Coronary artery (tissue), 2 donors: Measurements from ENCODE around the gene BTBD16.

Experiments used
- DNase-seq: peaks from one replicate; pipeline ENCODE4 v3.0.0-alpha.2; 2017; ENCODE audit warnings: low spot score
- H3K27ac ChIP-seq, 2 donors: fragments of 200-600 bp; sonication (generic); one replicate each; pipeline ENCODE4 v1.5.1; 2016 to 2019
- H3K4me3 ChIP-seq: fragments of 200-600 bp; sonication (generic); 2 replicates; pipeline ENCODE4 v1.5.1; 2016; ENCODE audit warnings: mild to moderate bottlenecking, moderate library complexity
- TF ChIP-seq, protein P1 (sequence below): fragments of 200-600 bp; sonication (generic); IDR thresholded peaks from one replicate; pipeline ENCODE4 v1.5.1; 2019; ENCODE audit warnings: antibody characterized with exemption

Gene BTBD16

DNA sequence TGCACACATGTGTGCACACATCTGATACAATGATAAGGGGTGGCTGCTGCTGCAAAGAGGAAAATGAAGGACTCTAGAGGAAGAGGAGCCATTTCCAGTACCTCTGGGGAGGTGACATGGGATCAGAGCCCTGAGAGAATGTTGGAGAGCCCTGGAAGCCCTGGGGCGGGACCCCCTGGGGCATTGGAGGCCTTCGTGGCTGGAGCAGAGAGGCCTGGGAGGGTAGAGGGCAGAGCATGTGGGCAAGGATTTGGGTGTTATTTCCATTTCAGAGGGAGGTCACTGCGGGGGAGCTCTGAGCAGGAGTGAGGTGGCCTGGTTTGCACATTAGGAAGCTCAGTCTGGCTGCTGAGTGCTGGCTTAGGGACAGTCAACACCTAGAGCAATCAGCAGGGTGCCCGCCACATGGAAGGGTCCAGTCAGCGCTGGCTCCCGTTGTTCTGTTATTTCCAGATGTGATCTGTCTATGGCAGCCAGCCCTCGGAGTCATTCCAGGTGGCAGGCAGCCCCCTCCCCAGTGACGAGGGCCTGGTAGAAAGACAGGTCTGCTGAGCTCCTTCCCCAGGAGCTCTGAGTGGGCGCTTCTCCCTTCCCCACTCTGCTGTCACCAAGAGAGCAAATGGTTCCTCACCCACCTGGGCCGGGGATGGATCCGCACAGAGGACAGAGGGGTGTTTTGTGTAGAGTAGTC, 24.1 kb upstream of the BTBD16 start:
- DNase-seq: no peak
- TF ChIP-seq, protein P1, sequence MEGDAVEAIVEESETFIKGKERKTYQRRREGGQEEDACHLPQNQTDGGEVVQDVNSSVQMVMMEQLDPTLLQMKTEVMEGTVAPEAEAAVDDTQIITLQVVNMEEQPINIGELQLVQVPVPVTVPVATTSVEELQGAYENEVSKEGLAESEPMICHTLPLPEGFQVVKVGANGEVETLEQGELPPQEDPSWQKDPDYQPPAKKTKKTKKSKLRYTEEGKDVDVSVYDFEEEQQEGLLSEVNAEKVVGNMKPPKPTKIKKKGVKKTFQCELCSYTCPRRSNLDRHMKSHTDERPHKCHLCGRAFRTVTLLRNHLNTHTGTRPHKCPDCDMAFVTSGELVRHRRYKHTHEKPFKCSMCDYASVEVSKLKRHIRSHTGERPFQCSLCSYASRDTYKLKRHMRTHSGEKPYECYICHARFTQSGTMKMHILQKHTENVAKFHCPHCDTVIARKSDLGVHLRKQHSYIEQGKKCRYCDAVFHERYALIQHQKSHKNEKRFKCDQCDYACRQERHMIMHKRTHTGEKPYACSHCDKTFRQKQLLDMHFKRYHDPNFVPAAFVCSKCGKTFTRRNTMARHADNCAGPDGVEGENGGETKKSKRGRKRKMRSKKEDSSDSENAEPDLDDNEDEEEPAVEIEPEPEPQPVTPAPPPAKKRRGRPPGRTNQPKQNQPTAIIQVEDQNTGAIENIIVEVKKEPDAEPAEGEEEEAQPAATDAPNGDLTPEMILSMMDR: no peak
- H3K4me3 ChIP-seq: no peak overlapping the region
- H3K27ac ChIP-seq: no peak overlapping the region

DNA sequence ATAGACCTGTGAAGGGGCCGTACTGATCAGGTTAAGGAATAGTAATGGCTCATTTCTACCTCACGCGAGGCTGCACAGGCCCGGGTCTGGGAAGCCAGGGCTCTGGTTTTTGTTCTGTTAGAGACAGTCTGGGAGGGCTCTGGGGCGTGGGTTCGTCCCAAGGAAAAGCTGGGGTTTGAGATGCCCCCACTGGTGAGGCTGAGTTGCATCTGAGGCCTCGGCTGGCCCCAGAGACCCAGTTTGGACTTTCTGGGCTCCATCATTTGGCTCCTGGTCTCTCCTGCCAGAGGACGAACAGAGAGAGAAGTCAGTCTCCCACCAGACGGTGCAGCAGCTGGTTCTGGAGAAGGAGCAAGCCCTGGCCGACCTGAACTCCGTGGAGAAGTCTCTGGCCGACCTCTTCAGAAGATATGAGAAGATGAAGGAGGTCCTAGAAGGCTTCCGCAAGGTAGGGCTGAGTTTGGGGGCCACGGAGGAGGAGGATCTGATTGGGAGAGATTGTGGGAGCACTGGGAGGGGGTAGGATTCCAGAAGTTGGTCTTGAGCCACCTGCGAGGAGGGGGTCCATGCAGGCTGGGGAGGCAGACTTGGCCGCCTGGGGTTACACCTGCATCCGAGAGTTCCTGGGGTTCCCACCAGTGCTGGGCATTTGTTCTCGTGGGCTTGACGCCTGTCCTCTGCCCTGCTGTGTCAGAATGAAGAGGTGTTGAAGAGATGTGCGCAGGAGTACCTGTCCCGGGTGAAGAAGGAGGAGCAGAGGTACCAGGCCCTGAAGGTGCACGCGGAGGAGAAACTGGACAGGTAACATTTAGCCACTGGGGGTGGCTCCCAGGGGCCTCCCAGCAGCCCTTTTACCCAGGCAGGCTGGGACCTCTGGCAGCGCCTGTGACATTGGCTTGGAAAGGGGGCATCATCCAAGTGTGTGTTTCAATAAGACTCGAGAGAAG, 22.5 kb upstream of the BTBD16 start:
- no peak for DNase-seq
- no peak overlapping the region for H3K27ac ChIP-seq
- TF ChIP-seq, protein P1: no peak
- no peak overlapping the region for H3K4me3 ChIP-seq

DNA sequence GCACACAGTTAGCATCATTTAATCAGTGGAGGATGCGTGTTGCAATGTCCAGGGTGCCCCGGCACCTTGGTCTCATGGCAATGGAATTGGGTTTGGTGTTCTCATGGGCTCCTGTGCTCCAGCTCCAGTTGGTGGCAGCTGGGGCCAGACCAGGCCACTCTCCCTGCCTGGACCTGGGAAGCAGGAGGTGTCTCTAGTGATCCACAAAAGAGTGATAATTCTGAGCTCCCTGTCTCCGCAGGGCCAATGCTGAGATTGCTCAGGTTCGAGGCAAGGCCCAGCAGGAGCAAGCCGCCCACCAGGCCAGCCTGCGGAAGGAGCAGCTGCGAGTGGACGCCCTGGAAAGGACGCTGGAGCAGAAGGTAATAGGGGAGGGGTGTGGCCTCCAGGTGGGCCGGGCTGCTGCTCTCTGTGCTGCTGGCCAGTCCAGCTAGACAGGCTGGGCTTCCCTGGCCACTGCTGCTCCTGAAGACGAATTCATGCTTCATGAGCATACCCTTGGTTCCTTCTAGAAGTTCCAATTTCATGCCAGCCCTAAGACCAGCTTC, 21.7 kb upstream of the BTBD16 start:
- DNase-seq: no peak
- TF ChIP-seq, protein P1: no peak
- Histone ChIP-seq H3K4me3 (no peak overlapping the region), H3K27ac (no peak overlapping the region)

DNA sequence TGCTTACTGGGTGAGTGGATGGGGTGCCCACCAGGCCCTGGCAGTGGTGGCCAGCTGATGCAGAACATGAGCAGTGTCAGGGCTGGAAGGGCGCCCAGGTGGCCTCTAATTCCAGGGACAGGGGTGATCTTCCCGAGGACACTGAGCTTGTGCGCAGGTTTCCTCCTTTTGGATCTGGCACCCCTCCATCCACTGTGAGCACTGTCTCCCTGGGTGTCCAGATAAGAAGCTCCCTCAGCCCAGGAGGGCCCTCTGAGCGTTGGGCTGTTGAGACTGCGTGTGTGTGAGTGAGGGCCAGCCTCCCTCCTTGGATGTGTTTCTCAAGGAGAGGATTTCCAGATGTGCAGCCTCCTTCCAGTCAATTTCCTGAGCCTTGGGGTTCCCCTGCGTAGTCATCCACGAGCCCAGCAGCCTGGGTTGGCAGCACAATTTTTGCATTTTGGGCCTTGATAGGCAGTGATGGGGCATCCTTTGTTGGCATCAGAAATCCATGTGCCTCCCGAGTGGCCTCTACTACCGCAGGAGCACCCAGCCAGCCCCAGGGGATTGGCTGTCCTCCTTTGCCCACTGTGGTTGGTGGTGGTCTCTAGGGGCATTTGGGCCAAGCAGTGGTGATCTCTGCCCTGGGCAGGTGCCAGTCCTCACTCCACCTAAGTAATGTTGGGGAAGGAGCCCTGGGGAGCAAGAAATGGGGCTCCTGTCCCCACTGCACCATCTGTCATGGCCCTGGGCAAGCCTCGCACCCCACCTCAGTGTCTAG, 20.9 kb upstream of the BTBD16 start:
- TF ChIP-seq, protein P1: no peak
- H3K4me3 ChIP-seq: no peak overlapping the region
- H3K27ac ChIP-seq: no peak overlapping the region
- no peak for DNase-seq

DNA sequence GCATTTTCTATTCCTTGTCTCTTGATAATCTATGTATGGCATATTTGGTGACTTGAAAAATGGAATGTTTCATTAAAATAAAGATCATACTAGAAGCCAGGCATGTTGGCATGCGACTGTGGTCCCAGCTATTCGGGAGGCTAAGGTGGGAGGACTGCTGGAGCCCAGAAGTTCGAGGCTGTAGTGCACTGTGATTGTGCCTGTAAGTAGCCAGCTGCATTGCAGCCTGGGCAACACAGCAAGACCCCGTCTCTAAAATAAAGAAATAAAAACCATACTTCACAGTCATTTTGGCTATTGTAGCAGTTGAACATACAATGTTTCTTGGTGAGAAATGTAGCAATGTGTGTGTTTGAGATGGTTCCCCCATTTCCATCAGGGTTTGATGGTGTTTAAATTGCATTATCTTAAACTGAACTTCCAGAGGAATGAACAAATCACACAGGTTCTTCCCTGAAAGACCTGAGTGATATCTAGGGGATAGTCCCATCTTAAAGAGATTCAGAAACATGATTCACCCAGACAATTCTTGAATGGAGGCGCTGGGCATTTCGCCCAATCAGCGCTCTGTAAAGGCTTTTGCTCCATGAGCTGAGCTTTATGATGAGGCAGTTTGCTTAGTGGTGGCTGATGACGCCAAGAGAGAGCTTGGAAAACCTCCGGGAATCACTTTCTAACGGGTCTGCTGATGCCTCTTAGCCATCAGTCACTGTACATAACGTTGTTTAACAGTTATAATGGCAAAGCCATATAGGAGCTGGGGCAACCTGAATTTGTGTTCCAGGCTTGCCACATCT, 19.4 kb upstream of the BTBD16 start:
- DNase-seq: peak; percentile 17
- no peak overlapping the region for H3K27ac ChIP-seq

More for the DNA sequence above, 19.4 kb upstream of the BTBD16 start:
- H3K4me3 ChIP-seq: no peak overlapping the region
- TF ChIP-seq, protein P1: no peak
